GM06990 (cell line): ENCODE measurements around the gene NHS.

Experiments
- DNase-seq: peaks from one replicate; pipeline ENCODE4 v3.0.0-alpha.2; 2011; ENCODE audit not compliant: insufficient read length; ENCODE audit errors: extremely low read depth
- H3K27me3 ChIP-seq: replicated peaks from 2 replicates; pipeline ENCODE4 v1.6.0; 2011; ENCODE audit warnings: low read length; ENCODE audit not compliant: control insufficient read depth, insufficient read depth
- H3K36me3 ChIP-seq: 2 replicates; pipeline ENCODE4 v1.5.1; 2011; ENCODE audit warnings: low read length; ENCODE audit not compliant: control insufficient read depth, insufficient read depth
- H3K4me3 ChIP-seq: replicated peaks from 2 replicates; pipeline ENCODE4 v1.5.1; 2011; ENCODE audit warnings: low read depth, mild to moderate bottlenecking, control low read depth, low read length
- TF ChIP-seq, protein P1 (sequence below): IDR thresholded peaks from 2 replicates; pipeline ENCODE4 v1.5.1; 2011; ENCODE audit warnings: low read length, control low read depth, mild to moderate bottlenecking, inconsistent platforms; ENCODE audit not compliant: insufficient read depth, poor library complexity, severe bottlenecking

Gene NHS

DNA sequence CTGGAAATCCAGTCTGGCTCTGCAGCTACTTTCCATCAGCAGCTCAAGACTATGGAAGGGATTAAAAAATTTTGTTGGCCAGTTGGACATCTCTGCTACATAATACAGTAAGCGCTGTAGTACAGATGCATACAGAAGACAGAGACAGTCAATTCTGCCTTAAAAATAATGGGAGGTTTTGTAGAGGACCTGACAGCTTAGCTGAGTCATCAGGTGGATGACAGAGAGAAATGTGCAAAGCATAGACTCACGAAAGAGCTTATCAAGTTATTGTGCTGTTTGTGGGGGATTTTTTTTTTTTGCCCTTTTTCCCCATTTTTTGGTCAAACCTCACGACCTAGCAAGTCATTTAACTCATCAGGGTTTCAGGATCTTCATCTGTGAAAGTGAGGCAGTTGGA lies 213.3 kb downstream of the NHS start:
- TF ChIP-seq, protein P1, sequence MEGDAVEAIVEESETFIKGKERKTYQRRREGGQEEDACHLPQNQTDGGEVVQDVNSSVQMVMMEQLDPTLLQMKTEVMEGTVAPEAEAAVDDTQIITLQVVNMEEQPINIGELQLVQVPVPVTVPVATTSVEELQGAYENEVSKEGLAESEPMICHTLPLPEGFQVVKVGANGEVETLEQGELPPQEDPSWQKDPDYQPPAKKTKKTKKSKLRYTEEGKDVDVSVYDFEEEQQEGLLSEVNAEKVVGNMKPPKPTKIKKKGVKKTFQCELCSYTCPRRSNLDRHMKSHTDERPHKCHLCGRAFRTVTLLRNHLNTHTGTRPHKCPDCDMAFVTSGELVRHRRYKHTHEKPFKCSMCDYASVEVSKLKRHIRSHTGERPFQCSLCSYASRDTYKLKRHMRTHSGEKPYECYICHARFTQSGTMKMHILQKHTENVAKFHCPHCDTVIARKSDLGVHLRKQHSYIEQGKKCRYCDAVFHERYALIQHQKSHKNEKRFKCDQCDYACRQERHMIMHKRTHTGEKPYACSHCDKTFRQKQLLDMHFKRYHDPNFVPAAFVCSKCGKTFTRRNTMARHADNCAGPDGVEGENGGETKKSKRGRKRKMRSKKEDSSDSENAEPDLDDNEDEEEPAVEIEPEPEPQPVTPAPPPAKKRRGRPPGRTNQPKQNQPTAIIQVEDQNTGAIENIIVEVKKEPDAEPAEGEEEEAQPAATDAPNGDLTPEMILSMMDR = no peak
- no peak for DNase-seq
- Histone ChIP-seq H3K27me3 (no peaks in the 10 kb centered on the region), H3K4me3 (no peak overlapping the region), H3K36me3 (no peaks in the 10 kb centered on the region)

DNA sequence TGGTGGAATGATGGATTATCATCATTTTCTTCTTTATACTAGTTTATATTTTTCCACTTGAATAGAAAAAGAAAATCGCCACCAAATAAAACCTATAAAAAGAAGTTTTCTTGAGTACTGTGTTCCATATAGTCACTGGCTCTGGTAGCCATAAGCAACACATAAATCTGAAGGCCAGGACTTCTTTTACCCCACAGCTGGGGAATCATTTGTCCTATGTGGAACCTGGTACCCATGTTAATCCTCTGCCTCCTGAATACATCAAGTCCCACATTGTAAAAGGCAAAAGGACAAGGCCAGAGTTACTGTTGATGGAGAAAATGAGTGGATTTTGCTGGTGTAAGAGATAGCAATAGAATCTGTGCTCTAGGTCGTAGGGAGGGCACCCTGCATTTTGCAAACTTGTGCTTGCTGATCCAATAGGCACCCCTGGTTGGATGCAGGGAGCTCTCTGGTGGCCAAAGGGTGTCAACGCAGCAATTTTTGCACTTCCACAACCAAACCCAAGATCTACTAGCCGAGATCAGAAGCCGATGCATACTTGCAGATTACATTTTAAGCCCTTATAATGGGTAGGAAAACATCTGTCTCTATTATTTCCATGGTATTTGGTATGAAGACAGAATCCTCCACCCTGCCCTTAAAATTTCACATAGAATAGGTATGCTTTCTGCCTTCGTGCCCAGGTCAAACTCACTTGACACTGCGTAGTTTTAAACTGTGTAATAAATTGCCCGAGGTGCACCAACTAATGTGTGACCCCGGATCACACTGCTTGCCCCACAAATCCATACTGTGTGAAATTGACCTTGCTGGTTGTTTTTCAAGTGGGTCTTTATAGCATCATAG lies 216.1 kb downstream of the NHS start:
- H3K4me3 ChIP-seq = no peak overlapping the region
- TF ChIP-seq, protein P1 = peak; percentile 80

DNA sequence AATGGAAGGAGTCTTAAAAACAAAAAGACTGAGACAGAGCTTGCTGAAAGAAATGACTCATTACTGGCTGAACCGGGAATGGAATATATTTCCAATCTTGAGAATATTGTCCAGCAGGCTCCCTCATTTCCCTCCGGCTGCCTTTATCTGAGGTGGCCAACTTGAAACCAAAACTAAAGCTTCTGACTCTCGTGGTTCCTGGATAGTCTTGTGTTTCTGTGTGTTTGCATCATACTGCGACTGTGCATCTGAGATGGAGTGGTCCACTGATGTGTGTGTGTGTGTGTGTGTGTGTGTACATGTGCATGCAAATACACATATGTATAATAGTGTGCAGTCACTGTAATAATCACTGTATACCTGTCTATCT lies 216.7 kb downstream of the NHS start:
- H3K4me3 ChIP-seq = no peak overlapping the region
- no peaks in the 10 kb centered on the region for H3K36me3 ChIP-seq
- TF ChIP-seq, protein P1 = no peak
- DNase-seq = no peak
- H3K27me3 ChIP-seq = no peaks in the 10 kb centered on the region

More for the DNA sequence above, 216.1 kb downstream of the NHS start:
- H3K27me3 ChIP-seq = no peaks in the 10 kb centered on the region
- DNase-seq = no peak
- no peaks in the 10 kb centered on the region for H3K36me3 ChIP-seq

DNA sequence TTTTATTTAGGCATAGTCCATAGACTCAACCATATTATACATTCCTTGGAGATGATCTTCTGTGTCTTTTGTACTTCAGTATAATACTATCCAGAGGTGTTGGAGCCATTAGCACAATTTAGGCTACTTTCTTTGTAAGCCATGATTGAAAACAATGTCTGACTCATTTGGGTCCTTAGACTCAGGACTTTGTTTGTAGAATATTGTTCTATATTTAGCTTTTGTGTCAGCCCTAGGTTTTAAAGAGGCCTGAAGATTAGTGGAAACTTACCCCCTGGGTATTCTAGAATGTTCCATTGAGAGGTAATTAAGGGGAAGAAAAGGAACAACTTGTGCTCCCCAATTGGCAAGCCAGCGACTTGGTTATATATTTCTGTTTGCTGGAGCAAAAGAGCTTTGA lies 217.1 kb downstream of the NHS start:
- no peak for DNase-seq
- no peak overlapping the region for H3K4me3 ChIP-seq
- no peaks in the 10 kb centered on the region for H3K36me3 ChIP-seq
- H3K27me3 ChIP-seq = no peaks in the 10 kb centered on the region
- TF ChIP-seq, protein P1 = no peak

DNA sequence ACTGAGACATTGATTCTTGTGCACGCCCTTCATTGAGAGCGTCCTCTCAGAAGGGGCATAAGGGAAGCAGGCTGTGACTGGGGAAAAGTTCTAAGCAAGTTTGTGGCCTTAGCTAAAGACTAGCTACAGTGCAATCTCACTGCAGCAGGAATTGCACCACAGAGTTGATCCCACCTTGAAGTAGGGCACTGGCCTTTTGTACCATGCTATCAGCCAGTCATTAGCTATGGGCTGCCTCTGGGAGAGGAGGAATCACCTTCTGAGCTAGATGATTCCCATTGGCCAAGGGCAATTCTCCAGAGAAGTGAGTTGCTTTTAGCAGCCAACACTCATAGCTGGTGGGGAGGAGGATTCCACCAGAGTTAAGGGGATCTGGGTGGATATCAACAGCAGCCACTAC lies 219.7 kb downstream of the NHS start:
- Histone ChIP-seq H3K4me3 (no peak overlapping the region), H3K27me3 (no peaks in the 10 kb centered on the region), H3K36me3 (no peaks in the 10 kb centered on the region)
- TF ChIP-seq, protein P1 = no peak
- DNase-seq = no peak
